C4-2B (cell line): ENCODE data around the gene PORCN.

Experiments
- H3K27ac ChIP-seq: fragments of 450-650 bp; 2 replicates; pipeline ENCODE4 v1.5.1; 2017
- CTCF ChIP-seq: fragments of 450-650 bp; conservative IDR thresholded peaks from 2 replicates; pipeline ENCODE4 v1.5.1; 2017; ENCODE audit warnings: mild to moderate bottlenecking
- ZFX ChIP-seq: fragments of 450-650 bp; IDR thresholded peaks from 2 replicates; pipeline ENCODE4 v1.6.1; 2017

Gene PORCN

DNA sequence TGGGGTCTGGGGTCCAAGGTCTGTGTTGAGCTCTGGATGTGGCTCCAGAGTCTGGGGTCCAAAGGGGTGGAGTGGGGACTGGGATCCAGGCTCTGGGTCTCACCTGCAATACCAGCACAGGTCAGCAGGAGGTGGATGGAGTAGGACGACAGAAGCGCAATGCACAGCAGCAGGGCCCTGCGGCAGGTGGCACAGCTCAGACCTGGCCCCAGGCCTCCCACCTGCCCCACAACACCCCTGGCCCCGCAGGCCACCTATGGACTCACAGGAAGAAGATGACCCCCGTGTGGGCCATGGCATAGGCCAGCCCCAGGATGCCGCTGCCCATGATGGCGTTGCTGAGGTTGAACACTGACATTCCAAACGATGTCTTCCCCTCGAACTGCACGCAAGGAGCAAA lies 42.1 kb upstream of the PORCN start:
- H3K27ac ChIP-seq = no peak overlapping the region
- TF ChIP-seq CTCF (no peak; the same call in 1 of the 2 replicates), ZFX (no peak)

GRCh38 chrX:48467281-48467761 lies 41.5 kb upstream of the PORCN start:
- no peak overlapping the region for H3K27ac ChIP-seq
- TF ChIP-seq CTCF (no peak), ZFX (no peak)

- no peak overlapping the region for H3K27ac ChIP-seq
- TF ChIP-seq CTCF (no peak), ZFX (no peak)
Measured at GRCh38 chrX:48468247-48468671, 40.5 kb upstream of the PORCN start.

GRCh38 chrX:48468693-48469691 lies 39.8 kb upstream of the PORCN start:
- H3K27ac ChIP-seq = no peak overlapping the region
- TF ChIP-seq ZFX (no peak), CTCF (no peak)

GRCh38 chrX:48470110-48470832 lies 38.5 kb upstream of the PORCN start, which contains the start of gene SLC38A5:
SLC38A5 (minus strand) TSS chrX:48470260; CDS start chrX:48467924, 2,336 bp downstream.
- TF ChIP-seq ZFX (no peak), CTCF (no peak)
- no peak within 1 kb of the TSS for H3K27ac ChIP-seq

DNA sequence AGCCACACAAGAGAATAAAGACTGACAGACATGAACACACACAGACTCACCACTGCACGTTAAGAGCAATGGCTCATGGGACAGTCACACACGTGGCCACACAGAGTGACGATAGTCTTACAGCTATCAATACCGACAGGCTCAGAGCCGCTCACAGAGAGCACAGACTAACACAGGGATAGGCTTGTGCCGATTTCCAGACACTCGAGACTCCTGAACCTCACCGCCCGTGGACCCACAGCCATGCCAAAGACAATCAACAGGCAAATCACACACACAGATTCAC lies 38.0 kb upstream of the PORCN start:
- H3K27ac ChIP-seq = no peak overlapping the region
- TF ChIP-seq ZFX (no peak), CTCF (no peak)

- H3K27ac ChIP-seq = no peak overlapping the region
- TF ChIP-seq ZFX (no peak), CTCF (no peak)
Measured at GRCh38 chrX:48471504-48471903, 37.3 kb upstream of the PORCN start.
